NCI-H510A (cell line): Measurements from ENCODE around the gene RASA2.
A peak's percentile ranks its signal among the peaks of the same experiment; 100 is the strongest.

Experiments
- DNase-seq: peaks from one replicate; lab custom pipeline; 2025; lab: John Stamatoyannopoulos, UW

The RASA2 gene

GRCh38 chr3:141646760-141647561, 160.1 kb downstream of the RASA2 start:
- DNase-seq = peak; percentile 41

- no peak for DNase-seq
Observed at GRCh38 chr3:141647562-141647915, 160.7 kb downstream of the RASA2 start.

- no peak for DNase-seq
Observed at GRCh38 chr3:141648055-141648910, 161.5 kb downstream of the RASA2 start.

- no peak for DNase-seq
Observed at GRCh38 chr3:141649871-141650270, 163.0 kb downstream of the RASA2 start.

DNA sequence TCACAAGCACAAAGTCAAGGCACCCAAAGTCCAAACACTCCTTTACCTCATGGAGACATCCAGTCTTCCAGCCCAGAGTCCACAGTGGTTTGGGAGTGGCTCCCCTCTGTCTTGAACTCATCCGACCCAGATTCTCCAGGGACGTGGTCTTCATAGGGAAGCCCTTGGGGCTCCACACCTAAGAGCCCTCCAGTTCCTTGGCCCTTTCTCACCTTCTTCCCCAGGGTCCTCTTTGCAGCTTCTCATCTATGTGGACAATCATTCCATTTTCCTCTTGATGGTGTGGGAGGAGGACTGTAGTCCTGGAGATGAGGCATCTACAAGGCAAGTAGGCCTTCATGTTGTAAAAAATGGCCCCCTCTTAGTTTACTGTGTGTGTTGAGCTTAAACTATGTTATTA, 164.0 kb downstream of the RASA2 start:
- no peak for DNase-seq

DNA sequence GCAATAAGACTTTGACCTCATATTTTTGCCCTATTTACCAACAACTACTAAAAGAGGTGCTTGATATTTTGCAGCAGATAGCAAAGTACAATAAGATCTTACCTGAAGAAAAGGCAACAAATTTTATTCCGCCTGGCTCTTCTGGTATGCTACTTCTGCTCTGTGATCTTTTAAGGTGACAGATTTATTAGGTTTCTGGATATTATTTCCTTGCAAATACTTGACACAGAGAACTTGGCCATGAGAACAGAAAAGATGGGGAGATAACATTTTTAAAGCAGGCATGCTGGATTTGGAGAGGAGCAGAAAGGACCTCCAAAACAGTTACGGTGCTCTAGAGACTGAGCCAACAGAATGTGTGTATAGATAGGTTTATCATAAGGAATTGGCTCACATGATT, 164.6 kb downstream of the RASA2 start:
- no peak for DNase-seq

DNA sequence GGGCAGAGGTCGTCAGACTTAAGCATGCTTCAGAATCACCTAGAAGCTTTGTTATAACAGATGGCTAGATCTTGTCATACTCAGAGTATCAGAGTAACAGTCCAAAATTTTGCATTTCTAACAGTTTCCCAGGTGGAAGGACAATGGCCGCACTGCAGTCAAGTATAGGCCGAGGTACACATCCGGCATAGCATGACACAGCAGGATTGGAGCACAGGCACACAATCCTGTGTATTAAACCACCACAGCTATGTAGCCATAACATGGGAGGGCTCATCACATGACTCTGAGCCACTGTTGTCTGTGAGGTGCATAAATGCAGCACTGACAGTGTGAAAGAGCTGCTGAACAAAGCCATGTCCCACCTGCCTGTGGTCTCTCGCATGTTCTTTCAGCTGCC, 165.5 kb downstream of the RASA2 start:
- no peak for DNase-seq

- no peak for DNase-seq
Observed at GRCh38 chr3:141653847-141654246, 167.0 kb downstream of the RASA2 start.

- no peak for DNase-seq
Observed at GRCh38 chr3:141655801-141656200, 169.0 kb downstream of the RASA2 start.

- DNase-seq = no peak
Observed at GRCh38 chr3:141656771-141657170, 169.9 kb downstream of the RASA2 start.

GRCh38 chr3:141657516-141657915, 170.7 kb downstream of the RASA2 start:
- DNase-seq = no peak

- DNase-seq = peak; percentile 17
Observed at GRCh38 chr3:141659821-141660613, 173.2 kb downstream of the RASA2 start.

- no peak for DNase-seq
Observed at GRCh38 chr3:141660614-141660947, 173.8 kb downstream of the RASA2 start.

- DNase-seq = no peak
Observed at GRCh38 chr3:141661229-141662196, 174.7 kb downstream of the RASA2 start.

- no peak for DNase-seq
Observed at GRCh38 chr3:141663993-141664392, 177.2 kb downstream of the RASA2 start.
